ENCODE data around the gene MYCBP2.

DNA sequence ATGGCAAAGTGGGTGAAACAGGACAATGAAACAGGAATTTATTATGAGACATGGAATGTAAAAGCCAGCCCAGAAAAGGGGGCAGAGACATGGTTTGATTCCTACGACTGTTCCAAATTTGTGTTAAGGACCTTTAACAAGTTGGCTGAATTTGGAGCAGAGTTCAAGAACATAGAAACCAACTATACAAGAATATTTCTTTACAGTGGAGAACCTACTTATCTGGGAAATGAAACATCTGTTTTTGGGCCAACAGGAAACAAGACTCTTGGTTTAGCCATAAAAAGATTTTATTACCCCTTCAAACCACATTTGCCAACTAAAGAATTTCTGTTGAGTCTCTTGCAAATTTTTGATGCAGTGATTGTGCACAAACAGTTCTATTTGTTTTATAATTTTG, 326.4 kb downstream of the MYCBP2 start:
- TF ChIP-seq EZH2 (optimal IDR thresholded peaks at IDR 0.05; ENCODE audit: low read depth, low read length) (no peak), EZH2phosphoT487 (IDR thresholded peaks at IDR 0.05; ENCODE audit: low read length) (no peak)
- TF ChIP-seq, protein P1, sequence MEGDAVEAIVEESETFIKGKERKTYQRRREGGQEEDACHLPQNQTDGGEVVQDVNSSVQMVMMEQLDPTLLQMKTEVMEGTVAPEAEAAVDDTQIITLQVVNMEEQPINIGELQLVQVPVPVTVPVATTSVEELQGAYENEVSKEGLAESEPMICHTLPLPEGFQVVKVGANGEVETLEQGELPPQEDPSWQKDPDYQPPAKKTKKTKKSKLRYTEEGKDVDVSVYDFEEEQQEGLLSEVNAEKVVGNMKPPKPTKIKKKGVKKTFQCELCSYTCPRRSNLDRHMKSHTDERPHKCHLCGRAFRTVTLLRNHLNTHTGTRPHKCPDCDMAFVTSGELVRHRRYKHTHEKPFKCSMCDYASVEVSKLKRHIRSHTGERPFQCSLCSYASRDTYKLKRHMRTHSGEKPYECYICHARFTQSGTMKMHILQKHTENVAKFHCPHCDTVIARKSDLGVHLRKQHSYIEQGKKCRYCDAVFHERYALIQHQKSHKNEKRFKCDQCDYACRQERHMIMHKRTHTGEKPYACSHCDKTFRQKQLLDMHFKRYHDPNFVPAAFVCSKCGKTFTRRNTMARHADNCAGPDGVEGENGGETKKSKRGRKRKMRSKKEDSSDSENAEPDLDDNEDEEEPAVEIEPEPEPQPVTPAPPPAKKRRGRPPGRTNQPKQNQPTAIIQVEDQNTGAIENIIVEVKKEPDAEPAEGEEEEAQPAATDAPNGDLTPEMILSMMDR (IDR thresholded peaks at IDR 0.05; ENCODE audit: low read length) = no peak

All from MM.1S (cell line).